22Rv1 (cell line): ENCODE data around the gene IFIT1B.
A peak's percentile ranks its signal among the peaks of the same experiment; 100 is the strongest.

Experiments used
- H3K27ac ChIP-seq: fragments of 450-650 bp; 2 replicates; pipeline ENCODE4 v1.5.1; 2017
- ZFX ChIP-seq: fragments of 450-650 bp; IDR thresholded peaks from 2 replicates; pipeline ENCODE4 v1.6.1; 2017; ENCODE audit warnings: antibody characterized with exemption, borderline replicate concordance
- TF ChIP-seq, protein P1 (sequence below): fragments of 450-650 bp; IDR thresholded peaks from 2 replicates; pipeline ENCODE4 v1.5.1; 2017; ENCODE audit warnings: mild to moderate bottlenecking

IFIT1B gene

DNA sequence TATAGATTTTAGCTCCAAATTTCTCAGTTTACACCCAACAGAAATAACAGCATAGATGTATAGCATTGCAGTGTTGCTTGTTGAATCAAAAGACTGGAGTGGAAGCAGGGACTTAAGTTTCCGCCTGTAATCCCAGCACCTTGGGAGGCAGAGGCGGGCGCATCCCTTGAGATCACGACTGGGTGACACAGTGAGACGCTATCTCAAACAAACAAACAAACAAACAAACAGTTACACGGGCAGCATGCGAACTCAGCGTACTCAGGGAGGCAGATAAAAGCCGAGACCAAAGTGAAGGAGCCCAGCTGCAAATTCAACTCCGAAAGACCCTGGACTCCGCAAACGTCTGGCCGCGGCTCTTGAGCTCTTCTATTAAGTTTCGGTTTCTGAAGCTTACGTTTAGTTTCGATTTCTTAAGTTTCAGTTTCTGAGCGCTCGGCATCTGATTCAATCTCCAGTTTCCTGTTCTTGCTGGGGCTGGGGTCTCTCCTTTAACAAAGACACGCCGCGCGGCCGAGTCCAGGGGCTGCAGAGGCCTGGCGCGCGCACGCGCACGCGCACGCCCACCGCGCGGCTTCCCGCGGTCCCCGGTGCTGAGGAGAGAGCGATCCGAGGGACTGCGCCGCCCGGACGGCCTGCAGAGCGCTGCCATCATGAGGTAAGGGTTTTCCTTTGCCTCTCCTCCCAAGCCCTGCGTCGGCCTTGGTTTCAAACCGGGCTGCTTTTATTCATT is 36.5 kb downstream of the IFIT1B start, which contains the start of gene IFIT5:
Gene IFIT5, plus strand, starts transcription at position 423 of the 733 bp plus-strand sequence. Its CDS starts 231 bp downstream, at position 654.
- TF ChIP-seq, protein P1, sequence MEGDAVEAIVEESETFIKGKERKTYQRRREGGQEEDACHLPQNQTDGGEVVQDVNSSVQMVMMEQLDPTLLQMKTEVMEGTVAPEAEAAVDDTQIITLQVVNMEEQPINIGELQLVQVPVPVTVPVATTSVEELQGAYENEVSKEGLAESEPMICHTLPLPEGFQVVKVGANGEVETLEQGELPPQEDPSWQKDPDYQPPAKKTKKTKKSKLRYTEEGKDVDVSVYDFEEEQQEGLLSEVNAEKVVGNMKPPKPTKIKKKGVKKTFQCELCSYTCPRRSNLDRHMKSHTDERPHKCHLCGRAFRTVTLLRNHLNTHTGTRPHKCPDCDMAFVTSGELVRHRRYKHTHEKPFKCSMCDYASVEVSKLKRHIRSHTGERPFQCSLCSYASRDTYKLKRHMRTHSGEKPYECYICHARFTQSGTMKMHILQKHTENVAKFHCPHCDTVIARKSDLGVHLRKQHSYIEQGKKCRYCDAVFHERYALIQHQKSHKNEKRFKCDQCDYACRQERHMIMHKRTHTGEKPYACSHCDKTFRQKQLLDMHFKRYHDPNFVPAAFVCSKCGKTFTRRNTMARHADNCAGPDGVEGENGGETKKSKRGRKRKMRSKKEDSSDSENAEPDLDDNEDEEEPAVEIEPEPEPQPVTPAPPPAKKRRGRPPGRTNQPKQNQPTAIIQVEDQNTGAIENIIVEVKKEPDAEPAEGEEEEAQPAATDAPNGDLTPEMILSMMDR = no peak
- TF ChIP-seq ZFX = no peak

DNA sequence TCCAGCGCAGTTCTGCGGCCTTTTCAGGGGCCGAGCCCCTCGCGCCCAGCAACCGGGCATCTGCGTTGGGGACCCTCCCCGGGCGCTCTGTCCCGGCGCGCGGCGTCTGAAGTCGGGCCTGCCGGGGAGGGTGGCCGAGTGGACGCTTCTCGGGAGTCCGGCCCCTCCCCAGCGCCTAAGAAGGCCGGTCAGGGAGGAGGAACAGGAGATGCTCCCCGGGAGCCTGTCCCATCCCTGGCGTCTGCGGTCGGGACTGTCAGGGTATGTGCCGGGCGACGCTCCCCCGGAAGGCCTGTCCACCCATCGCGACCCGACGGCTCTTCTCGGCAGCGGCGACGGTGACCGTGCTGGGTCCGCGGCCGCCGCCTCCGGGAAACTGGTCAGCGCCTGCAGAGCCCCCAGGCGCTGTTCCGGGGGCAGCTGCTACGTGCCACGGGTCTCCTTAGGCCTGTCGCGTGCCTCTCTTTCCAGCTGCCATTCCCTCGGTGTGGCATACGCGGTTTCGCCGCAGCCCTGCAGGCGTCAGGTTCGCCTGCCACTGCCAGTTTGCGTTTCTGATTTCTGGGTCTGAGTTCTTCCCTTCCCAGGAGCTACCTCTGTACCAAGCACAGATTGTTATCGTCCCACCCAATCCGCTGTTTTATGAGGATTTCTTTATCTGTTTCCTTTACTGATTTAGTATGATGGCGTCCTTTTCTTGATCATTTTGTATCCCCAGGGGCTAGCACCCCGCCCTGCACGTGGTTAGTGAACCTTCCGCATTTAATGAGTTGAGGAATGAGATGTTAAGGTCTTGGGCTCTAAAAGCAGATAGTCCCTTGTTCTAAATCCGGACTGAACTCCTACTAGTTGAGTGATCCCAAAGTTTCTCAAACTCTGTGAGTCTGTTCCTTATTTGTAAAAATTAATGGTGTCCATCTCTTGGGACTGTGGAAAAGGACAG is 37.3 kb downstream of the IFIT1B start:
- H3K27ac ChIP-seq = no peak overlapping the region
- no peak for TF ChIP-seq ZFX
- TF ChIP-seq, protein P1 = no peak

More for the DNA sequence above, 36.5 kb downstream of the IFIT1B start, which contains the start of gene IFIT5:
- peak within 1 kb of the TSS; percentile 46; the same call in 1 of the 2 replicates for H3K27ac ChIP-seq

DNA sequence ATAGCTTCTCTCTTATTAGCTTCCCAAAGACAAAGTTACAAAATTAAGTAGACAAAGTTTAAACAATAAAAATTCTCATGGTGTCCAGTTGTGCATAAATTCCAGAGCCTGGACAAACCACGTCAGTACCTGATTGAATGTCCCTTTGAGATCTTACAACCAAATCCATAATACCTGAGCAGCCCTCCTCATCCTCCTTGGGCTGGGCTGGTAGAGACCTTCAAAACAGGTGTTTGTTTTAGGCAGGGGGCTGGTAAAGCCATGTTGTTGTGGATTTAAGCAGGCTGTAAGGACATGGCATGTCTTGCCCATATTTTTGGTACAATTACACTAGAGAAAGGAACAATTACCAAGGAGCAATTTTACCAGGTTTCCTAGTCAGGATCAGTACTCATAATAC is 38.6 kb downstream of the IFIT1B start:
- TF ChIP-seq, protein P1 = no peak
- no peak for TF ChIP-seq ZFX
- H3K27ac ChIP-seq = no peak overlapping the region

DNA sequence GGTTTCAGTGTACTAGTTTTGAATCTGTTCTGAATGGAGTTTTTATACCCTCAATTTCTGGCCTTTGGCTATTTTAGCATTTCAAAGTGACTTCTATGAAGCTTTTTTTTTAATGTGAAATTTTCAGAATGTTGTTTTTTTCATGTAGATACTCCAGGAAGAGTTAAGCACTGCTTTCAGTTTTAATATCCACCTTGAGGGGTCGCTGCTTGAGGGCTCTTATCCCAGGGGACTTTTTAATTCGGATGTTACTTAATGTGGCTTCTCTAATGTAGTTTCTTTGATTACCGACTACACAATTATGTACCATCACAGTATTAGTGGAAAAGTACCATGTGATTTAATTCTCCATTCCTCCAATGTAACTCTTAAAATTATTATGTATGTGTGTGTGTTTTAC is 41.7 kb downstream of the IFIT1B start:
- no peak overlapping the region for H3K27ac ChIP-seq
- TF ChIP-seq ZFX = no peak
- TF ChIP-seq, protein P1 = no peak

DNA sequence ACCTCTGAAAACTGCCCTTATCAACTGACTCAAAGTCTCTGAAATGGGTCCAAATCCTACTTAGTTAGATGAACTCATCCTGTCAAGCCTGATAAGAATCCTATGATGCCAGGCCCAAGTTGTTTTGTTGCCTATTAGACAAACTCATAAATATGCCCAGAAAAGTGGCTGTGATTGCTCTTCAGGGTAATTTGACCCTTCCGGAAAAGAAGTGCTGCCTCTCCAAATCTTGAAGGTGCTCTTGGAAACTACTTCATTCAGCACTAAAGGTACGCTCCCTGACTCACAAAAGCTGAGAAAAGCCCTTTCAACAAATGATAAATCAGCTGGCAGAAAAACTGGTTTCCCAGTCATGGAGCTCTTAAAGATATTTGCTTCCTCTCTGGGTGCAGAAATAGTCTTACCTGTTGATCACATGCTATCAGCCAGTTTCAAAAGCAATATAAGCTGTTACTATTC is 43.2 kb downstream of the IFIT1B start:
- H3K27ac ChIP-seq = no peak overlapping the region
- TF ChIP-seq, protein P1 = no peak
- TF ChIP-seq ZFX = no peak

DNA sequence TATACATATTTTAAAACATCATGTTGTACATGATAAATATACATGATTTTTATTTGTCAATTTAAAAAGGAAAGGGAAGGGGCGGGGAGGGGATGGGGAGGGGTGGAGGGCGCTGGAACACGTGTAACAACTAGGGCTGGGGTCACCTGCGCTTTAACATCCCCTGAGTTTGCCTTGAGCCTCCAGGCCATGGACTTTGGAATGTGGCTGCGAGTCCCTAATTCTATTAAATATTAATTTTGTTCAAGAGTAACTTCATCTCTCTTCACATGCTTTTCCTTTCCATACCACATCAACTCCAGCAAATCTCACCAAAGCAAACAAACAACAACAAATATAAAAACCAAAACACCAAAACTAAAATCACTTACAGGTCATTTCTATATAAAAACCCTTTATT is 47.1 kb downstream of the IFIT1B start:
- no peak for TF ChIP-seq ZFX
- no peak overlapping the region for H3K27ac ChIP-seq

DNA sequence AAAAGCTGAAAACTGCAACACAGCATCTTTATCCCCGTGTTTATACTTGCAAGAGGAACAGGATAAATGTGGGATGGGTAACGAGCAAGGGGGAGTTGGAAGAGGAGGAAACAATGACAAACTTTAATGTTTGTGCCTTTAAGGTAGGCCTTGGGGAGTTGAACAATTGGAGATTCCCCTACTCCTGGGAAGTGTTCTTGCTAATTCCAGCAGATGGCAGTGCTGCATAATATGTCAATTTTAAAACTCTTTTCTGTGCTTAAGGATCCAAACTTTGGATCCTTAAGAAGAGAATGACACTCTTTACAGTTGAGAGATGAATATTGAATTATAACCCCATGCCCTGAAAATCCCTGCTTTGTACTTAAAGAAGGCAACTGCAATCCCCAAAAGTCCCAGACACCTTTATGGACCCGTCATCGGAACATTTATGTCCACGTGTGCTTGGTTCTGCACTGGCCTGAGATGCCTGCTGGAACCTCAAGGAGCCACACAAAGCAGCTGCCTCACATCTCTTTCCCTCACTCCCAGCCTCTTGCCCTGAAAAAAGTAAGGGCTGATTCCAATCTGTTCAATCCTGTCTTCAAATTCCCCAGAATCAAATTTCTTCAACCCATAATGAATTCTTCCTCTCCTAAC is 48.5 kb downstream of the IFIT1B start:
- TF ChIP-seq, protein P1 = peak; percentile 82
- no peak for TF ChIP-seq ZFX

More for the DNA sequence above, 48.5 kb downstream of the IFIT1B start:
- no peak overlapping the region for H3K27ac ChIP-seq
